Measurements from ENCODE around the gene VPS41.
"Not testable (repeated sequence)": the region's sequence is repeated elsewhere in the genome, so short reads cannot be mapped to it uniquely, and the experiment has no call there.

Gene VPS41

DNA sequence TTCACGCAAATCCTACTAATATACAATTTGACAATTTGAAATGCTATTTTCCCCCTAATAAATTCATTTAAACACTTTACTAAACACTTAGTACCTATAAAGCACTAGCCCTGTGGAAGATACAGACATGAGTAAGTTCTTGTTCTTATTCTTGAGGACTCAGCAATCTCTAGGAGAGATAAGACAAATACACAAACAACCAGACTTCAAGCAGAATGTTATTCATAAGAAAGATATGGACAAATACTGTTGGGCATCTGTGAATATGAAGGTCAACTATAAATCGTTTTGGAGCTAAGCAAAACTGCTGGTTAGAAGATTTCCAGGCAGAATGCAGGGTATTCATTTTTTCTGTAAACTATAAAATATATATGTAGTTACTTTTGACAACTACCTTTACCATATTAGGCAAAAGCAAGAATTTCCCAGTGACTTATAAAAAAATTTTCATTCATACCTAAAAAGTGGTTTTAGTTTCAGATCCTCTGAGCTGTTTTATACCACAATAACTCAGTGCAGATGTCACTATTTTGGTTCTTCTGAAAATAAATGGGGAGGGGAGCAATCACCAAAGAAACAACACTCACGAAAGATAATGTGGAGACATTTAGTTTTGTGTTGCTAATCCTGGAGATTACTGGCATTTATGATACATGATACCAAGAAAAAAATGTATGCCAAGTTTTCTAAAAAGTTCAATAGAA, 3.8 kb downstream of the VPS41 start:
- DNase-seq = no peak

DNA sequence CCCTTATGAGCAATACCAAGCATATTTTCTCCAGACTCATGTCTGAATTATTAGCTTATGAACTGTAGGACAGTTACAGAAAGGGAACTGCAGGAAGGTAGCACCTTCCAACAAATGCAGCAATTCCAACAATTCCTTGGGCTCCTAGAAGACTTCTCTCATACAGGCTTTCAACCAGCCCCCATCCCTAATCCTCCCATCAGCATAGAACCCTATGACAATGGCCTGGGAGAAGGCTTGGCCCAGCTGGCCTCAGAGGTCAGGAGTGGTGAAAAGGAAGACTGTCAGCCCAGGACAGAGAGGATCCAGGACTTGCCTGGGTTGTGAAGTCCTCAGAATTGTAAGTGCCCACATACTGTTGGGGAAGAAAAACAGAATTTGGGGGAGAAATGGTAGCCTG, 5.9 kb downstream of the VPS41 start:
- no peak for DNase-seq

DNA sequence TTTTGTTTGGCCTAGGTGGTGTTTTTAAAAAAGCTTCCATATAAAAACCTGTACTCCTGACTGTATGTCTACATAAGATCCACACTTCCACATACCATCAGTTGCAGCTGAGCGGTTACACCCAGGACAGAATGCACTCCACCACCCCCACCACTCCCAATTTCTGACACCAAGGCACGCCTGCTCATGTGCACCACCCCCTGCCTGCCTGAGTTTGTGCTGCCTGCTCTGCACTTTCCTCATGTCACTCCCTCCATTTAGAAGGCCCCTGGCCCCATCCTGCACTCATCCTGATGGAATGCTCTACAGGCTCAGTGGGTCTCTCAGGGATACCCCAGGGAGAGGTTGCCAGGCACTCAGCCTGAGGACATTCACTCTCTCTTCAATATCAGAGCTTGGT, 6.5 kb downstream of the VPS41 start:
- DNase-seq = no peak

DNA sequence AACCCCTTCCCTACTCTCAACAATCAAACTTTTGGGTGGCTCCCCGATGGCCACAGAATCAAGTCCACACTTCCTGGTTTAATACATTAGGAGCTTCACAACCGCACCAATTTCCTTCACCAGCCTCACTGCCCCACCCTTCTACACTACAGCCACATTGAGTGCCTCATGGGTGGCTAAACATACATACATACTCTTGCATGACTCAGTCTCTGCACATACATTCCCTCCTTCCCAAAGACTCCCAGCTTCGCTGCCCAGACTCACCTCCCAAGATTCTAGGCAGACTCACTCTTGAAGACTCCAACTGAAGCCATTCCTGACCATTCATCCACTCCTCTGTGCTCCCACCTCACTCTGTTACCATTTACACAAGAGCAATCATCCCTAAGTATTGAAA, 15.9 kb downstream of the VPS41 start:
- no peak for DNase-seq

DNA sequence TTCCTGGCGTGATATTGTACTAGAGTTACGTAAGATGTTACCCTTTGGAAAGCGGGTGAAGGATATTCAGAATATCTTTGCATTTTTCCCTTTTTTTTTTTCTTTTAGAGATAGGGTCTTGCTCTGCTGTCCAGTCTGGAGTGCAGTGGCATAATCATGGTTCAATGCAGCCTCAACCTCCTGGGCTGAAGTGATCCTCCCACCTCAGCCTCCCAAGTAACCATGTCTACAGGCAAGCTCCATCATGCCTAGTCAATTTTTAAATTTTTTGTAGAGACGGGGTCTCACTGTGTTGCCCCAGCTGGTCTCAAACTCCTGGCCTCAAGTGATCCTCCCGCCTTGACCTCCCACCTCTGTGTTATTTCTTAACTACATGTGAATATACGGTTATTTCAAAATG, 18.4 kb downstream of the VPS41 start:
- DNase-seq = no peak

DNA sequence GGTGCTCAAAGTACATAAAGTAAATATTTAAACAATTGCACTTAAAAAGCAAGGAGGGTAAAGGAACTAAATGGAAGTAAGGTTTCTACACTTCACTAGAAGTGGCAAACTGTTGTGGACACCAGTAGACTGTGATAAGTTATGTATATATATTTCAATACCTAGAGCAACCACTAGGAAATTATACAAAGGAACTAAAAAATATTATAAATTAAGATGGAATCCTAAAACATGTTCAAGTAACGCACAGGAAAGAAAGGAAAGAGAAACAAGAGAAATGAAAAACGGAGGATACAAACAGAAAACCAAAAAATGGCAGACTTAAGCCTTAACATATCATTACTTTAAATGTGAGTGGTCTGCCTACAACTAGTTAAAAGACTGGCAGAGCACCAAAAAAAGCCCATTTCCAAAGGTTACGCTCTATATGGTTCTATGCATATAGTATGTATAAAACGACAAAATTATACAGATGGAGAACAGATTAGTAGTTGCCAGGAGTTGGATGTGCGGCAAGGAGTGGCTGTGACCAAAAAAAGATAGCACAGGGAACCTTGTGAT, 19.0 kb downstream of the VPS41 start:
- no peak for DNase-seq

DNA sequence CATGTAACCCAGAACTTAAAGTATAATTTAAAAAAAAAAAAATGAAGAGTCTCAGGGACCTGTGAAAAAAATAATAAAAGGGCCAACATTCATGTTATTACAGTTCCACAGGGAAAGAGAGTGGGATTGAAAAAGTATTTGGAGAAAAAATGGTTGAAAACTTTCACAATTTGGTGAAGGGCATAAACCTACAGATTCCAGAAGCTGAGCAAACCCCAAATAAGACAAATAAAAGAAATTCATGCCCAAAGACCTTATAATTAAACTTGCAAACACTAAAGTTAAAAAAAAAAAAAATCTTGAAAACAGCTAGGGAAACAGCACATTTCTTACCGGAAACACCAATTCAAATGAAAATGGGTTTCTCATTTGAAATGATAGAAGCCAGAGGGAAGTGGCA, 19.9 kb downstream of the VPS41 start:
- no peak for DNase-seq

DNA sequence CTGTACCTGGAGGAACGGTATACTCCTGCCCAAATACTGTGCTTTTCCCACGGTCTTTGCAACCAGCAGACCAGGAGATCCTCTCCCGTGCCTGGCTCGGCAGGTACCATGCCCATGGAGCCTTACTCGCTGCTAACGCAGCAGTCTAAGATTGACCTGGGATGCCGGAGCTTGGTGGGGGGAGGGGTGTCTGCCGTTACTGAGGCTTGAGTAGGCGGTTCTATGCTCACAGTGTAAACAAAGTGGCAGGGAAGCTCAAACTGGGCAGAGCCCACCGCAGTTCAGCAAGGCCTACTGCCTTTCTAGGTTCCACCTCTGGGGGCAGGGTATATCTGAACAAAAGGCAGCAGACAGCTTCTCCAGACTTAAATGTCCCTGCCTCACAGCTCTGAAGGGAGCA, 22.7 kb downstream of the VPS41 start:
- DNase-seq = no peak

DNA sequence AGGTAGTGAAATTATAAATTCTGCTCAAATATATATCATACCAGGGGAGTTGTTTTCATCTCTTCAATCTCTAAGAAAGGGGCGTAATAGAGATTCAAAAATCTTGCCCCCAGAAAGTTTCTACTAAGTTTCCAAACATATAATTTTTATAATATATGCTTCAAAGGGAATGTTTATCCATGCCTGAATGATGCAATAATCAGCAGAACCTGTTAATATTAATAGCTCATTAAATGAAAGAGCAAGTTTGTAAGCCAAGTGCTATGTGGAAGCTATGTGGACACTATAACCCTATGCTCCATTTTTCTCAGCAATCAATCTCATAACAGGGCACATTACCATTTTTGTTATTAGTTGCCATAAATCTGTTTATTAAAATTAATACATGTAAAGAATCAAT, 25.3 kb downstream of the VPS41 start:
- DNase-seq = no peak

DNA sequence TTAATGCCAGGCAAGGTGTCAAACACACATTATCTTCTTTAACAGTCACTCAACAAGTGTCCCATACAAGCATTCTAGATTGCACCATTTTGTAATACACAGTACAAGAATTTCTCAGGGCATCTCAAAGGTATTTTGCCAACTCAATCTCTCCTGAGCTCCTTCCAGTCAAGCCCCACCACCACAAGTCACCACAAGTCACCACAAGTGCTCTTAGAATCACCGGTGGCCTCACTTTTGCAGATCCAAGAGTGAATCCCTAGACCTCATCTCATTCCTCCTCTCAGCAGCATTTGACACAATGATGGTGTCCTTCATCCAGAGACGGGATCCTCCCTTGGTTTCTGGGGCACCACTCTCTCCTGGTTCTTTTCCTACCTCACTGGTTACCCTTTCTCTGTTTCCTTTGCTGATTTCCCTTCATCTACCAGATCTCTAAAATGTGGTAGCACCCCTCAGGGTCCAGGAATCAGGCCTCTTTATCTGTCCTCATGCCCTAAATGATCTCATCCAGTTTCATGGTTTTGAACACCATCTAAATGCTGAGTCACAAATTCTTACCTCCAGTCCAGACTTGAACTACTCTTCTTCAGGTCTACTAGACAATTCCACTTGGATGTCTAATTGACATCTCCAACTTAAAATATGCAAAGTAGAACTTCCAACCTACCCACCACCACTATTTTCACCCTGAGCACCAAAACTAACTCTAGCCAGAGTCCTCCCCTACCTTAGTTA, 26.9 kb downstream of the VPS41 start:
- DNase-seq = no peak

DNA sequence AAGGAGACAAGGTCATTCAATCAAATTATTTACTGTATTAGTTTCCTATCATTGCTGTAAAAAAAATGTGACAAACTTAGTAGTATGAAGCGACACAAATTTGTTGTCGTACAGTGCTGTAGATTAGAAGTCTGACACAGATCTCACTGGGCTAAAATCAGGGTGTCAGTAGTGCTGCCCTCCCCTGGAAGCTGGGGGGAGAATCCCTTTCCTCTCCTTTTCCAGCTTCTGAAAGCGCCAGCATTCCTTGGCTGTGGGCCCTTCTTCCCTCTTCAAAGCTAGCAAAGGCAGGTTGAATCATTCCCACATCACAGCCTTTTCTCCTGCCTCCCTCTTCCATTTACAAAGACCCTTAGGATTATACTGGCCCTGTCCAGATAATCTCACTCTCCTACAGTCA, 28.0 kb downstream of the VPS41 start:
- no peak for DNase-seq

DNA sequence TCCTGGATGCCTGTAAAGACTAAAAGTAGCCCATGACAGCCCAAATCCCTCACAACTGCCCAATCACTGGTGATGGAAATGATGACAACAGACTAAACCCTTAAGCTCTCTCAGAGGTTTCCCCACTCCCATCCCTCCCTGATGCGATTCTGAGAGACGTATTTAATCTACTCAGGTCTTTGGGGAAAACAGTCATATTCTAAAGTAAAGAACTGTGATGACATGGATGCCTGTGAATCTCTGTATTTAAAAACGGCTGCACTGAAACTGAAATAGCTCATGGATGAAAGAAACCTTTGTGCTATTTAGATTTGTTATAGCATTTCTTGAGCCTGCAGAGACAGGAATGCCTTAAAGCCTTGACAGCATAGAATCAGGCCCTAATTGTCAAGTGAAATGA, 28.5 kb downstream of the VPS41 start:
- DNase-seq = no peak

DNA sequence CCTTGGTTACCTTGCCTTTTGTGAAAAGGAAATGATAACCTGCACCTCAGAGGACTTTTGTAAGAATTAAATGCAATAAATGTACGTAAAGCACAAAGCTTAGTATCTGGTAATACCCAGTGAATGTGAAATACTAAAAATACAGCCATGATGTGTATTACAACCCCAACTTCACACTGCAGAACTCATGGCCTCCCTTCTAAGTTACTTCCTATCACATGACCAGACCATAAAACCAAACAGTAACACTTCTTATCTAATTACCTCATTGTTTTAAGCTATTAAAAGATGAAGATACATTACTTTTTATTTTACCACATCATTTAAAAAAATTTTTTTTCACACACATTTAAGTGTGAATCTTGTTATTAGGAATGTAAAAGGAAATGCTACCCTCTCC, 29.0 kb downstream of the VPS41 start:
- no peak for DNase-seq

DNA sequence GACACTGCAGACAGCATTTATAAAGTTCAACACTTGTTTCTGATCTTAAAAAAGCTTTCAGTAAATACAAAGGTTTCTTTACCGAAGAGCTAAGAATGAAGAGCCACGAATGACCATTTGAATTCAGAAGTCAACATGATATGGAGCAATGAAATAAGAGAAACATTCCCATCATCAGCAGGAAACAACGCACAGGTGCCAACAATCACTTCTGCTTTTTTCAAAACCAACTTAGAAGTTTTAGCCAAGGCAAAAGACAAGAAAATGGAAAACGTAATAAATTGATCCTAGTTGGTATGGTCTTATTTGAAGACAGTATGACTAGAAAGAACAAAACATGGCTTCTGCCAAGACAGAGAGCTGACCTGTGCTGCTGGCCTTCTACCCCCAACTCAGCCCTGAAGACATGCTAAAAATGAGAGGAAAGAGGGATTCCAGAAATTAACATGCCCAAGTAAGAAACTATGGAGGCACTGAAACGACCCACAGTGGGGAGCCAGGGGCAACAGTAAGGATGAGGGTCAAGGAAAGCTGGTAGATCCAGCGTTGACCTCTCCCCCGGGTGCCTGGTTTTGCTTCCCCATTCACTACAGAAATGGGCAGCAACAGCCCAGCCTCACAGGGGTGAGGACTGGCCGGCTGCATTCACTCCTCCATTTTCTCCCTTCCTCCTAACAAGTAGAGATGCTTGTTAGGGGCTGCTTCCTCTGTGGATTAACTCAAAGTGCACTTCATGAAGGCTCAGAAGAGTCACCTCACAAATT, 30.1 kb downstream of the VPS41 start:
- no peak for DNase-seq

DNA sequence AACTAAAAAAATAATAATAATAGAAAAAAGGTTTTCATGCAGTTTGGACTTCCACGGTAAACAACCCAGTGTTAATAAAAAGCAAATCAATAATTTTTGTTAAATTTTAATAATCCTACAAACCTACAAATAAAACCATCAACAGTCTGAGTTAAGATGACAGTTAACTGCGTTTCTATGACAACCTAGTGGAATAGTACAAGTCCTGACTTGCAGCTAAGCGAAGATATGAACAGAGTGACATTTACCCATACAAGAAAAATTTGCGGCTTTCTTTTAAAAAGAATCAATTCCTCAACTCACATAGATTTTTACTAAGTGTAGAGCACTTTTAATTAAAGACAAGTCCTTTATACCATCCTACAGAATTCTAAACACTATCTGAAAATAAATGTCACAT, 35.6 kb downstream of the VPS41 start:
- no peak for DNase-seq

DNA sequence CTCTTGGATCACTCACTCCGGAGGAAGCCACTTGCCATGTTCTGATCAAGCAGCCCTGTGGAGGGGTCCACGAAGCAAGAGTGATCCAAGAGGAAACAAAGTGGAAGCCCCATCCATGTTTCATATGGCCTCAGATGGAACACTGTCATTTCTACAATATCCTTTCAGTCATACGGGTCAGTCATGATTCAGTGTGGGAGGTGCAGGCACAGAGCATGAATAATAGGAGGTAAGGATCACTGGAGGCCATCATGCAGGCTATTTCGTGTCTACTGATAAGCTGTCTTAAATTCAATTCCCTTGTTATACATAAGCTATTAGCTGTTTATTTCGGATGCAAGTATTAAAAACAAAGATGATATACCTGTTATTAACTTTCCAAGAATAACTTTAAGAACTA, 36.8 kb downstream of the VPS41 start:
- DNase-seq = no peak

DNA sequence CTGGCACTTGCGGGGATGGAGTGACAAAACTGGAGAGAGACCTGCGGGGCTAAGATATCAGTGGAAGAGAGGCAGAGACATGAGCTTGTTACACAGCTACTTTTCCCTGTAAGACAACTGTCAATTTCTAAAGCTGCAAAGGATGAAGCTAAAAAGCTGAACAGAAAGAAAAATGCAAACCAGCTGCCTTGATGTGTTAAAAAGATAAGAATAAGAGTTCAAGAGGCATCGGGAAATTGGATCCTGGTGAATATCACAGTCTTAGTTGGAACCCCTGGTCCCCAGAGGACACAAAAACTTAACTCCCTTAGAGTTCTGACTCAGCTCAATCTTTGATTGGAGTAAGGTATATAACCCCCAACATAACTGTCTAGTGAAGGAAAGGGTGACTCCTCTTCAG, 38.8 kb downstream of the VPS41 start:
- DNase-seq = no peak

DNA sequence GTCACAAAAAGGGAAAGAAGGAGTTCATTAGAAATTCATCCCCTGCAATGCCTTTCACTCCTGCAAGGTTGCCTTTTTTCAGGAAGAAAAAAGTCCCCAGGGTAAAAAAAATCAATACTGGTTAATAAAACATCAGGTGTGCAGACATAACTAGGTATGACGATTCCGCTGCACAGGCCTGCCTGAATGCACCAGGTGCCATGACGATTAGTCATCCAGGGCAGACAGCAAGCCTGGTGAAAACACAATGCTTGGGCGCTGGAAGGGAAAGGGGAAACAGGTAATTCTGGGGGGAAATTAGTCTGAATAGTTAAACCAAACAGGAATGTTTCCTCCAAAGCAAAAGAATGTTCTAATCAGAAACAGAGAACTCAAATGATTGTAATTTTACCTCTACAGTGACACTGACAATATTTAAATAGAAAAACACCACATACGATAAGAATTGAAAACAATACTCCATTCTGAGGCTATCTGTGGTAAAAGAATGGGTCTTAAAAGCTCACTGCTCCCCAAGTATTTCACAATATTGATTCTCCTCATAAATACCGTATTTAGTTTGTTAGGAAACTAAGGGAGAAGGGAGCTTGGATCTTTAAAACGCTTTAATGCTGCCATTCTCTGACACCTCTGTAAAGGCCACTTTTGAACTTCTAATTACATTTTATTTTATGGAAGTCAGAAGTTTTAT, 45.2 kb downstream of the VPS41 start:
- peak; percentile 82 for DNase-seq

DNA sequence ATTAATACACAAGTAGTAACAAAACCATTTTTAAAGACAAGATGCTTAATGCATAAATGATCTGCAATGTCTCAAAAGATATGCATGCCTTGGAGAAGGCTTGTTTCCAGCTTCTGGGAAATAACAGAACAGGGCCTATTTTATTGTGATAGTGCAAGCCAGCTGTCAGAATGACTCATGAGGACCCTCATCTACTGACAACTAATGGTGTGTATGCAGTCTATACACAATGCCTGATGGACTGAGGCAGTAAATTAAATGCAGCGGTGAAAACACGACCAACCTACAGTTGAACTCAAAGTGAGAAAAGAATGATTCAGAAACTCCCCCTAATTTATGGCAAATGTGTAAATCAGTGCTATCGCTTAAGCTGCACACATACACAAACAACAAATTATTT, 46.3 kb downstream of the VPS41 start:
- DNase-seq = no peak

DNA sequence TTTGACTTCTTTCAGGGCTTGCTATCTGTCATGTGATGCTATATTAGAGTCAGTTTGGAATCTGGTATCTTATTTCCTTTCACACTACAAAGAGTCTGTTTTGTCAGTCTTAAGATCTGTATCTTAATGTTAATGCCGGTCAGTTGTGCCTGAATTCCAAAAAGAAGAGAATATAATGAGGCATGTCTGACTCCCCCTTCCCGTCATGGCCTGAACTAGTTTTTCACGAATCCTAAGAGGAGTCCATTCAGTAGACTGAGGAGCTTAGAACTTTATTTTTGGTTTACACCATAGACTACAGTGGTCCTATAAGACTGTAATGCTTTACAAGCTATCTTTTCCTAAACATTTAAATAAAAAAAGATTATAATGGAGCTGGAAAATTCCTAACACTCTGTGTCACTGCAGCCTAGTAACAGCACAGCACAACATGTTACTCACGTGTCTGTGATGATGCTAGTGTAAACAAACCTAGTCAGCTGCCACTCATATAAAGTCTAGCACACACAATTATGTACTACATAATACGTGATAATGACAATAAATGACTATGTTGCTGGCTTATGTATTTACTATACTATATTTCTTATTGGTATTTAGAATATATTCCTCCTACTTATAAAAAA, 50.6 kb downstream of the VPS41 start:
- peak; percentile 5 for DNase-seq

DNA sequence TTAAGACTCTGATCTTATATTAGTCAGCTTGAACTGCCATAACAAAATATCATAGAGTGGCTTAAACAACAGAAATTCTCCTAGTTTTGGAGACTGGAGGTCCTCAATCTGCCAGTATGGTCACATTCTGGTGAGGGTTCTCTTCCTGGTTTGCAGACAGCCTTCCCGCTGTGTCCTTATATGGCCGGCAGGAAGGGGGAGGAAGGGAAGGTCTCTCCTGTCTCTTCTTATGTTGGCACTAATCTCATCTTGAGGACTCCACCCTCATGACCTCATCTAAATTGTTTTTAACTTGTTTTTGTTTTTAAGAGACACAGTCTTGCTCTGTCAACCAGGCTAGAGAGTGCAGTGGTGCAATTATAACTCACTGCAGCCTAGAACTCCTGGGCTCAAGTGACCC, 53.1 kb downstream of the VPS41 start:
- no peak for DNase-seq

DNA sequence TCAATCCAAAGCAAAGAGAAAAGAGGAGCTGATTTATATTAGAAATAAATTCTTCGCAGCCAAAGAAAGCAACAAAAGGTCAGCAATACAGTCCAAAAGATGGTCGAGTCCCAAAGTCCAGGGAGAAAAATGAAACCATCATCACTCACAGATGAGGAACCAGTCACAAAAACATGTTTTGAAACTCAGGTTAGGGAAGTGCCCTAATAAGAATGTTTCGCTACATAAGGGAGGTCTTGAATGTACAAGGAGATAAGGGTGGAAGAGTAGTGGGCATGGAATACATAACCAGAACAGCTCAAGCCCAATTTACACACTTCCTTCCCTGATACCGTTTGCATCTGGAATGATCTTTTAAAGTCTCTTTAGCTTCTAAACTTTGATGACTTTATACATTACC, 53.6 kb downstream of the VPS41 start:
- no peak for DNase-seq

DNA sequence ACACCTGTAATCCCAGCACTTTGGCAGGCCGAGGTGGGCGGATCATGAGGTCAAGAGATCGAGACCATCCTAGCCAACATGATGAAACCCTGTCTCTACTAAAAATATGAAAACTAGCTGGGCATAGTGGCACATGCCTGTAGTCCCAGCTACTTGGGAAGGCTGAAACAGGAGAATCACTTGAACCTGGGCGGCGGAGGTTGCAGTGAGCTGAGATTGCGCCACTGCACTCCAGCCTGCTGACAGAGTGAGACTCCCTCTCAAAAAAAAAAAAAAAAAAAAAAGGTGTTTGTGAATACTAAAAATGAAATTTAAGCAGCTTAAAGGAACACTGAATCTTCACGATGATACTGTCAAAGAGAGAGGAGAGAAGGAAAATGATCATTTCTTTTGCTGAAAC, 54.0 kb downstream of the VPS41 start:
- not testable (repeated sequence) for DNase-seq
